A673 (cell line): ENCODE measurements around the gene HPGDS. TPM values are rescaled to one million over a fixed set of nuclear protein-coding genes. Genes with fewer than 3 reads are reported as not detected.

Experiments
- BruUV-seq: library from RNA; stranded (reverse); fragments of 400-500 nt; replicated peaks from 2 replicates; lab custom pipeline; 2021; lab: Mats Ljungman, UMichigan
- CTCF ChIA-PET: fragments of 300-600 bp; sonication (Branson Sonifier 250); formaldehyde crosslinking; loops from one replicate; lab custom pipeline; 2022; ENCODE audit warnings: antibody characterized with exemption; lab: Charles Lee
- POLR2A ChIA-PET: fragments of 300-600 bp; sonication (Branson Sonifier 250); formaldehyde crosslinking; loops from one replicate; lab custom pipeline; 2022; ENCODE audit warnings: antibody characterized with exemption; ENCODE audit not compliant: low non-redundant PET; lab: Charles Lee
- DNase-seq: peaks from one replicate; pipeline ENCODE4 v3.0.0-alpha.2; 2015; ENCODE audit warnings: low spot score
- H3K27ac ChIP-seq: fragments of 200-600 bp; sonication (generic); 2 replicates; pipeline ENCODE4 v1.5.1; 2016; ENCODE audit warnings: mixed run types, low read depth, mild to moderate bottlenecking, mixed read lengths, antibody characterized with exemption, low read length; ENCODE audit not compliant: poor library complexity, severe bottlenecking
- H3K27me3 ChIP-seq: fragments of 200-600 bp; sonication (generic); replicated peaks from 2 replicates; pipeline ENCODE4 v1.6.1; 2017; ENCODE audit warnings: mixed run types, low read depth, mild to moderate bottlenecking, mixed read lengths, antibody characterized with exemption, low read length; ENCODE audit not compliant: insufficient read depth, poor library complexity
- H3K36me3 ChIP-seq: fragments of 200-600 bp; sonication (generic); 2 replicates; pipeline ENCODE4 v1.6.1; 2016; ENCODE audit warnings: mixed run types, mild to moderate bottlenecking, mixed read lengths, antibody characterized with exemption, low read length; ENCODE audit not compliant: insufficient read depth, poor library complexity, severe bottlenecking
- H3K4me1 ChIP-seq: fragments of 200-600 bp; sonication (generic); 2 replicates; pipeline ENCODE4 v1.6.1; 2017; ENCODE audit warnings: mixed run types, mild to moderate bottlenecking, mixed read lengths, antibody characterized with exemption, low read length; ENCODE audit not compliant: insufficient read depth, poor library complexity, severe bottlenecking
- H3K4me3 ChIP-seq: fragments of 200-600 bp; sonication (generic); 2 replicates; pipeline ENCODE4 v1.5.1; 2016; ENCODE audit warnings: low read depth, mixed run types, mild to moderate bottlenecking, mixed read lengths, low read length; ENCODE audit not compliant: poor library complexity, severe bottlenecking
- H3K9me3 ChIP-seq: fragments of 200-600 bp; sonication (generic); 2 replicates; pipeline ENCODE4 v1.6.1; 2016; ENCODE audit warnings: mixed run types, low read depth, mild to moderate bottlenecking, mixed read lengths, antibody characterized with exemption, low read length; ENCODE audit not compliant: poor library complexity, severe bottlenecking
- CTCF ChIP-seq: fragments of 300-800, 200-600 bp; sonication (generic); conservative IDR thresholded peaks from 2 replicates; pipeline ENCODE4 v1.5.1; 2017; ENCODE audit warnings: low read depth, mild to moderate bottlenecking, antibody characterized with exemption, low read length, moderate library complexity, mixed read lengths
- EZH2 ChIP-seq: fragments of 200-600 bp; sonication (generic); IDR thresholded peaks from 2 replicates; pipeline ENCODE4 v1.6.1; 2017; ENCODE audit warnings: borderline replicate concordance, low read depth, mild to moderate bottlenecking, mixed read lengths, antibody characterized with exemption, low read length; ENCODE audit not compliant: poor library complexity, severe bottlenecking
- intact Hi-C: fragments of 100-400 bp; cut with micrococcal nuclease; formaldehyde crosslinking; loops from one replicate; pipeline ENCODE4 v1.10.0; 2022; ENCODE audit not compliant: unreplicated experiment
- total RNA-seq: library from RNA; stranded (reverse); gene quantifications from 2 replicates; pipeline ENCODE4 v1.2.3, GENCODE V29; 2021

HPGDS gene
- total RNA-seq, 1 experiment from 2014 or later = not detected

- BruUV-seq = no TSS peak
These were observed 15.5 kb upstream of the HPGDS start for GRCh38 chr4:94358101-94358500.

GRCh38 chr4:94357624-94358023 lies 15.0 kb upstream of the HPGDS start:
- Histone ChIP-seq H3K27ac (no peak overlapping the region), H3K4me3 (no peak overlapping the region), H3K4me1 (no peaks in the 10 kb centered on the region), H3K27me3 (no peaks in the 10 kb centered on the region), H3K9me3 (no peaks in the 10 kb centered on the region), H3K36me3 (no peaks in the 10 kb centered on the region)
- intact Hi-C loops = no loop called here
- DNase-seq = no peak
- TF ChIP-seq EZH2 (no peak), CTCF (no peak)
- POLR2A ChIA-PET = no interaction called here
- no TSS peak for BruUV-seq
- CTCF ChIA-PET = no interaction called here

More at GRCh38 chr4:94358101-94358500, 15.5 kb upstream of the HPGDS start:
- Histone ChIP-seq H3K4me1 (no peaks in the 10 kb centered on the region), H3K27me3 (no peaks in the 10 kb centered on the region), H3K4me3 (no peak overlapping the region), H3K9me3 (no peaks in the 10 kb centered on the region), H3K36me3 (no peaks in the 10 kb centered on the region), H3K27ac (no peak overlapping the region)
- TF ChIP-seq EZH2 = no peak
- no peak for TF ChIP-seq CTCF
- intact Hi-C loops = no loop called here
- POLR2A ChIA-PET = no interaction called here
- CTCF ChIA-PET = no interaction called here
- DNase-seq = no peak

- TF ChIP-seq EZH2 = no peak
- TF ChIP-seq CTCF = no peak
These were observed 13.8 kb upstream of the HPGDS start for GRCh38 chr4:94356444-94356843.

More at GRCh38 chr4:94356444-94356843, 13.8 kb upstream of the HPGDS start:
- ChIA-PET CTCF (no interaction called here), POLR2A (no interaction called here)
- DNase-seq = no peak
- no peak overlapping the region for H3K27ac ChIP-seq
- H3K9me3 ChIP-seq = no peaks in the 10 kb centered on the region
- BruUV-seq = no TSS peak
- no peaks in the 10 kb centered on the region for H3K27me3 ChIP-seq
- H3K36me3 ChIP-seq = no peaks in the 10 kb centered on the region
- H3K4me1 ChIP-seq = no peaks in the 10 kb centered on the region
- intact Hi-C loops = no loop called here
- H3K4me3 ChIP-seq = no peak overlapping the region
